Ishikawa (cell line): ENCODE data around the gene RABGEF1.

Experiments
- CEBPB ChIP-seq: IDR thresholded peaks from 2 replicates; pipeline ENCODE4 v1.6.1; 2012
- CREB1 ChIP-seq: IDR thresholded peaks from 2 replicates; pipeline ENCODE4 v1.6.1; 2012; ENCODE audit warnings: low read depth
- EGR1 ChIP-seq: IDR thresholded peaks from 2 replicates; pipeline ENCODE4 v1.6.1; 2012
- EP300 ChIP-seq: IDR thresholded peaks from 2 replicates; pipeline ENCODE4 v1.6.1; 2012; ENCODE audit warnings: borderline replicate concordance
- FOXM1 ChIP-seq: IDR thresholded peaks from 2 replicates; pipeline ENCODE4 v1.6.1; 2012; ENCODE audit warnings: low read depth, borderline replicate concordance
- NFIC ChIP-seq: IDR thresholded peaks from 2 replicates; pipeline ENCODE4 v1.6.1; 2012
- RAD21 ChIP-seq: IDR thresholded peaks from 2 replicates; pipeline ENCODE4 v1.6.1; 2012; ENCODE audit warnings: low read depth
- TAF1 ChIP-seq: IDR thresholded peaks from 2 replicates; pipeline ENCODE4 v1.6.1; 2012; ENCODE audit warnings: low read depth, mild to moderate bottlenecking
- TCF12 ChIP-seq: IDR thresholded peaks from 2 replicates; pipeline ENCODE4 v1.6.1; 2012; ENCODE audit warnings: low read depth
- TEAD4 ChIP-seq: IDR thresholded peaks from 2 replicates; pipeline ENCODE4 v1.6.1; 2012
- YY1 ChIP-seq: IDR thresholded peaks from 2 replicates; pipeline ENCODE4 v1.6.1; 2012; ENCODE audit warnings: low read depth
- ZBTB7A ChIP-seq: IDR thresholded peaks from 2 replicates; pipeline ENCODE4 v1.6.1; 2012; ENCODE audit warnings: low read depth
- TF ChIP-seq, protein P1 (sequence below): IDR thresholded peaks from 2 replicates; pipeline ENCODE4 v1.6.1; 2012
- TF ChIP-seq, protein P2 (sequence below): IDR thresholded peaks from 2 replicates; pipeline ENCODE4 v1.6.1; 2012; ENCODE audit warnings: low read depth, mild to moderate bottlenecking
- TF ChIP-seq, protein P3 (sequence below): IDR thresholded peaks from 2 replicates; pipeline ENCODE4 v1.6.1; 2012

Gene RABGEF1

DNA sequence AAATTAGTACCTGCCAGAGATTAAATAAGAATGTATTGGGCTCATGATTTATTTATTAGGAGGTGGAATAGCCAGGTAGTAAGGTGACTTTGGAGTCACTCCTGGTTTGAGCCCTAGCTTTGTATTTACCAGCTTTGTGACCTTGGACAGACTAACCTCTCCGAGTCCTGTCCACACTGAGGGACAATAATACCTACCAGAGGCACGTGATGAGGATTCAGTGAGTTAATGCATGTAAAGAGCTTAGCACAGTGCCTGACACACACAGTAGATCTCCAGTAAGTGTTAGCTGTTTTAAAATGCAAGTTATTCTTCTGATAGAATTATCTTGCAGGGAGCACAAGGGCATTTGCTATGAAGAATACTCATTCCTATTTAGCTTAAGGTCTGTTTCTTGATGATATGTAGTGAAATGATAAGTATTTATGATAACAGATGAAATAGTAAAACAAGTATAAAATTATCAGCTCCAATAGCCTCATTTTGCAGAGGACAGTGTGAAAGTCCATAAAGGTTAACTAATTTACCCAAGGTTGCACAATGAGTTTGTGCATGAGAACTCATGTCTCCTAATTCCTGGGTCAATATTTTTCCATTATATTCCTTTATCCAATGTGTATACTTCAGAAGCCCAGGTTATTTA lies 36.4 kb downstream of the RABGEF1 start:
- TF ChIP-seq EP300 (no peak), RAD21 (no peak), TAF1 (no peak), CREB1 (no peak), TEAD4 (no peak)
- TF ChIP-seq, protein P1, sequence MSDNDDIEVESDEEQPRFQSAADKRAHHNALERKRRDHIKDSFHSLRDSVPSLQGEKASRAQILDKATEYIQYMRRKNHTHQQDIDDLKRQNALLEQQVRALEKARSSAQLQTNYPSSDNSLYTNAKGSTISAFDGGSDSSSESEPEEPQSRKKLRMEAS = no peak

DNA sequence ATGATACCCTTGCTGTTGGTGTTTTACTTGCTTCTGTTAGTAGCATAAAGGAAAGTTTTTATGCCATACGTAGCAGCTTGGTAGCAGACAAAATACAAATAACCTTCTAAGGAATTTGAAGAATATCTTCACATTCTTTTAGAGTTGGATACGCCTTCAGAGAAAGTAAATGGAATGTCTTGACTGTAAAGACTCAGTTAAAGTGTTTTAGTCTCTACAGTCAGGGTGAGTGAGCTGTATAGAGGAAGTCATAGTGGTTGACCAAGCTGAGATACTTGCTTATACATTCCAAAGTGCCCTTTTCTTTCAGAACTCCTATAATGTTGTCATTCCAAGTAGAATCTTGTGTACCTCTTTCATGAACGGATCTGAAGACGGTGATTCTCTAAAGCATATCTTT lies 37.7 kb downstream of the RABGEF1 start:
- TF ChIP-seq TCF12 = no peak
- TF ChIP-seq CEBPB = no peak
- TF ChIP-seq, protein P1 = no peak
- TF ChIP-seq EP300 = no peak
- TF ChIP-seq TAF1 = no peak
- TF ChIP-seq FOXM1 = no peak
- no peak for TF ChIP-seq EGR1
- no peak for TF ChIP-seq ZBTB7A
- TF ChIP-seq NFIC = no peak
- no peak for TF ChIP-seq RAD21
- TF ChIP-seq, protein P2, sequence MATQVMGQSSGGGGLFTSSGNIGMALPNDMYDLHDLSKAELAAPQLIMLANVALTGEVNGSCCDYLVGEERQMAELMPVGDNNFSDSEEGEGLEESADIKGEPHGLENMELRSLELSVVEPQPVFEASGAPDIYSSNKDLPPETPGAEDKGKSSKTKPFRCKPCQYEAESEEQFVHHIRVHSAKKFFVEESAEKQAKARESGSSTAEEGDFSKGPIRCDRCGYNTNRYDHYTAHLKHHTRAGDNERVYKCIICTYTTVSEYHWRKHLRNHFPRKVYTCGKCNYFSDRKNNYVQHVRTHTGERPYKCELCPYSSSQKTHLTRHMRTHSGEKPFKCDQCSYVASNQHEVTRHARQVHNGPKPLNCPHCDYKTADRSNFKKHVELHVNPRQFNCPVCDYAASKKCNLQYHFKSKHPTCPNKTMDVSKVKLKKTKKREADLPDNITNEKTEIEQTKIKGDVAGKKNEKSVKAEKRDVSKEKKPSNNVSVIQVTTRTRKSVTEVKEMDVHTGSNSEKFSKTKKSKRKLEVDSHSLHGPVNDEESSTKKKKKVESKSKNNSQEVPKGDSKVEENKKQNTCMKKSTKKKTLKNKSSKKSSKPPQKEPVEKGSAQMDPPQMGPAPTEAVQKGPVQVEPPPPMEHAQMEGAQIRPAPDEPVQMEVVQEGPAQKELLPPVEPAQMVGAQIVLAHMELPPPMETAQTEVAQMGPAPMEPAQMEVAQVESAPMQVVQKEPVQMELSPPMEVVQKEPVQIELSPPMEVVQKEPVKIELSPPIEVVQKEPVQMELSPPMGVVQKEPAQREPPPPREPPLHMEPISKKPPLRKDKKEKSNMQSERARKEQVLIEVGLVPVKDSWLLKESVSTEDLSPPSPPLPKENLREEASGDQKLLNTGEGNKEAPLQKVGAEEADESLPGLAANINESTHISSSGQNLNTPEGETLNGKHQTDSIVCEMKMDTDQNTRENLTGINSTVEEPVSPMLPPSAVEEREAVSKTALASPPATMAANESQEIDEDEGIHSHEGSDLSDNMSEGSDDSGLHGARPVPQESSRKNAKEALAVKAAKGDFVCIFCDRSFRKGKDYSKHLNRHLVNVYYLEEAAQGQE = no peak

DNA sequence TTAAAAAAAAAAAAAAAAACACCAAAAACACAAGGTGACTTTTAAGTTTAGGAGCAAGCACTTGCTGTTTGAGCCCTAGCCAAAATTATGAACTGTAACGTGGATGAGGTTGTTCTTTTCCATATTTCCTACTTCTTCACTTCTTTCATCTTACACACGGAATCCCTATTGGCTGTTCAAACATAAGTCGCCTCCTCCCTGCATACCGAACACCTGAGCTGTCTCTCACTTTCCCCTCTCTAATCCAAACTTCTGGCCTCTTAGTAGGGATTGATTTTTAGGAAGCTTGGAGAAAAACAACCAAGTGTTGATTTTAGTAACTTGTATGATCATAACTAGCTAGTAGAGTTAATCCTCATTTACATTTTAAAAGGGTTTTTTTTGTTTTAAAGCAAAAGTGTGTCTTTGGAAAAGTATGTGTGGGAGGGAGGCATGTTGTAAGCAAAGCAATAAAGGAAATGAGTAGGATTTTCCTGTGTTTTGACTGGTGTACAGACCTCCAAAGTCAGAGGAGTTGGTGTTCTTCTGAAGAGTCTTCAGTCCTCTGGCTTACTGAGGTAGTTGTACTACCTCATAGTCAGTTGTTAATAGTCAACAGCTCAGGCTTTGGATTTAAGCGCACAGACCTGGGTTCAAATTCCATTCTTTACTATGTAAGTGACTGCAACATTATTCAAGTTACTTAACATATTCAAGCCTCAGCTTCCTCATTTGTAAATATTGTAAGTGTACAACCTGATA lies 39.3 kb downstream of the RABGEF1 start:
- TF ChIP-seq EGR1 (no peak), TCF12 (no peak), CEBPB (no peak), ZBTB7A (no peak), NFIC (no peak), TAF1 (no peak), YY1 (no peak), CREB1 (no peak), EP300 (no peak), RAD21 (no peak), FOXM1 (no peak), TEAD4 (no peak)
- TF ChIP-seq, protein P2 = no peak
- TF ChIP-seq, protein P3, sequence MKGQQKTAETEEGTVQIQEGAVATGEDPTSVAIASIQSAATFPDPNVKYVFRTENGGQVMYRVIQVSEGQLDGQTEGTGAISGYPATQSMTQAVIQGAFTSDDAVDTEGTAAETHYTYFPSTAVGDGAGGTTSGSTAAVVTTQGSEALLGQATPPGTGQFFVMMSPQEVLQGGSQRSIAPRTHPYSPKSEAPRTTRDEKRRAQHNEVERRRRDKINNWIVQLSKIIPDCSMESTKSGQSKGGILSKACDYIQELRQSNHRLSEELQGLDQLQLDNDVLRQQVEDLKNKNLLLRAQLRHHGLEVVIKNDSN = no peak

DNA sequence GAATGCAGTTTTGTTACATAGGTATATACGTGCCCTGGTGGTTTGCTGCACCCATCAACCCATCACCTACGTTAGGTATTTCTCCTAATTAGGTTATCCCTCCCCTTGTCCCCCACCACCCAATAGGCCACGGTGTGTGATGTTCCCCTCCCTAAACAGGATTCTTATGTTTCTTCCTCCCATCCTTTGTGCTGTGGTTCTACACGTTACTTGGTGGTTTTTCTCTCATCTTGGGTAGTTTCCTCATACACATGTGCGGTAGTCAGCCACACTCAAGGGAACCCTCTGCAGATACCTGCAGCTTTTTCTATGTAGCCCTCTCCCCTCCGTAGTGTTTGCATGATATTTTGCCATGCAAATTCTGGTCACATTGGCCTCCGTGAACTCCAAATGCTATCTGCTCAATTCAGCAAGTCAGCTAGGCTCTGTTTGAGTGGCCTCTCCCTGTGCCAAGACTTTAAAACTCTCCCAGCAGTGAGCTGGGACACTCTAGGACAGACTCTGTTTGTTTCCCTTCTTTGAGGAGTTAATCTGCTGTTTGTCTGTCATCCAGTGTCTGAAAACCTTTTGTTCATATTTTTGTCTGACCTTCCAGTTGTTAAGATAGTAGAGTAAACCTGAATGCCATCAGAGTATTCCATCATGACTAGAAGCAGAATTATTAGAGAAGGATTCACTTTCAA lies 41.0 kb downstream of the RABGEF1 start:
- TF ChIP-seq CEBPB (no peak), TCF12 (no peak), CREB1 (no peak), FOXM1 (no peak), YY1 (no peak), ZBTB7A (no peak), NFIC (no peak), EP300 (no peak)
- TF ChIP-seq, protein P1 = no peak

DNA sequence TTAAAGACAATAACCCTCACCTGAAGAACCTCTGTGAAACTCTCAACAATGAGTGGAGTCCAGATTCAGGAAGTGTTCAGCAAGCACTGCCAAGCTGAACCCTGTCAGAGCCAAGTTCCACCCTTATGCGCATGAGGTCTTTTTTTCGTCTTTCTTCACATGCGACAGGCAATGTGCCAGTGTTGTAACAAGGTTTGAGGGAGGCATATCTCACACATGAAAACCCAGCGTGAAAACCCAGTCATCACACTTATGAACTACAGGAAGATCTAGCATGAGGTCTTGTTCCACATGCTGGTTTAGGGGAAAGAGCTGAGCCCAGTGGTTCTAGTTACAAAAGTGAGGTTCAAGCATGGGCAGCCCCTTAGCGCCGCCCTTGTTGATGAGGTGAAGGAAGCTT lies 49.7 kb downstream of the RABGEF1 start:
- TF ChIP-seq EP300 (no peak), ZBTB7A (no peak), CREB1 (no peak), NFIC (no peak), YY1 (no peak), FOXM1 (no peak), TCF12 (no peak), EGR1 (no peak), TAF1 (no peak)
- TF ChIP-seq, protein P1 = no peak
